ENCODE measurements around the gene ARID3B. TPM values are rescaled to one million over a fixed set of nuclear protein-coding genes. Genes with fewer than 3 reads are reported as not detected.

ARID3B gene
- total RNA-seq, 2 experiments from 2014 or later: 25.0 to 27.9 TPM

DNA sequence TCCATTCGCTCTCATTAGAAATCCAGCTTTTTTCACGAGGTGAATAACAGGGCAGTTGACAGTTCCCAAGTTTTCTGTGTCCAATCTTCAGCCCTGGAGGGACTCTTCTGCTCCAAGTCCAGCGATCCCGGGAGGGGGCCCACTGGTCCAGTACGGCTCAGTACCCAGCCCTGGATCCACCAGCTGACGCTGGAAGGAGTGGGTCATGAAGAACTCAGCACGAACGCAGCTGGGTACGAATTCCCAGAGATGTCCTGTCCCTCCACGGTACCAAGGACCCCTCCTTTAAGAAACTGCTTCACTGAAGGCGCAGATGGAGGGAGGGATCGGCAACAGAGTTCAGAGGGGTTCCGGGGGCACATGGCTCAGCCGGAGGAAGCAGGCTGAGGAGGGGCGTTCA is 58.1 kb downstream of the ARID3B start:
- peaks cover 20% of the 10 kb centered on the region for H3K4me1 Mint-ChIP-seq (ENCODE audit: low read depth)
- Histone ChIP-seq H3K27me3 (ENCODE audit: control insufficient read depth in 1 of 2, insufficient read depth in 2 of 2, low read length in 2 of 2) (no peaks in the 10 kb centered on the region), H3K4me1 (ENCODE audit: insufficient read depth, low read length) (peaks cover 19% of the 10 kb centered on the region), H3K9me3 (ENCODE audit: control insufficient read depth in 1 of 2, insufficient read depth in 1 of 2, low read length in 2 of 2) (no peaks in the 10 kb centered on the region), H3K4me3 (ENCODE audit: low read length) (peak overlapping the region; percentile 65), H3K36me3 (ENCODE audit: insufficient read depth, low read length) (peaks cover 8% of the 10 kb centered on the region), H3K27ac (ENCODE audit: low read depth in 1 of 2, low read length in 2 of 2) (peak overlapping the region; percentile 66 to 76)
- ChIA-PET CTCF (interaction anchor here (1.2 kb wide), 1 partner anchor 22 kb away, joined by 3 read pairs; no protein-coding TSS in a partner anchor), POLR2A (interaction anchor here (1.0 to 2.9 kb wide), 5 partner anchors 13 to 59 kb away, joined by 3 to 44 read pairs (median 7); partner anchors contain the start of gene CLK3)
- ATAC-seq (ENCODE audit: poor library complexity) (no peak), DNase-seq (no peak)
- H3K9me3 Mint-ChIP-seq: no peaks in the 10 kb centered on the region
- TF ChIP-seq, protein P1, sequence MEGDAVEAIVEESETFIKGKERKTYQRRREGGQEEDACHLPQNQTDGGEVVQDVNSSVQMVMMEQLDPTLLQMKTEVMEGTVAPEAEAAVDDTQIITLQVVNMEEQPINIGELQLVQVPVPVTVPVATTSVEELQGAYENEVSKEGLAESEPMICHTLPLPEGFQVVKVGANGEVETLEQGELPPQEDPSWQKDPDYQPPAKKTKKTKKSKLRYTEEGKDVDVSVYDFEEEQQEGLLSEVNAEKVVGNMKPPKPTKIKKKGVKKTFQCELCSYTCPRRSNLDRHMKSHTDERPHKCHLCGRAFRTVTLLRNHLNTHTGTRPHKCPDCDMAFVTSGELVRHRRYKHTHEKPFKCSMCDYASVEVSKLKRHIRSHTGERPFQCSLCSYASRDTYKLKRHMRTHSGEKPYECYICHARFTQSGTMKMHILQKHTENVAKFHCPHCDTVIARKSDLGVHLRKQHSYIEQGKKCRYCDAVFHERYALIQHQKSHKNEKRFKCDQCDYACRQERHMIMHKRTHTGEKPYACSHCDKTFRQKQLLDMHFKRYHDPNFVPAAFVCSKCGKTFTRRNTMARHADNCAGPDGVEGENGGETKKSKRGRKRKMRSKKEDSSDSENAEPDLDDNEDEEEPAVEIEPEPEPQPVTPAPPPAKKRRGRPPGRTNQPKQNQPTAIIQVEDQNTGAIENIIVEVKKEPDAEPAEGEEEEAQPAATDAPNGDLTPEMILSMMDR (IDR thresholded peaks at IDR 0.05): no peak
- intact Hi-C loops (cut with DNase I, micrococcal nuclease): loop anchor here (2.0 kb wide), 2 partner anchors 14 to 56 kb away; no protein-coding TSS in a partner anchor
- peaks cover 26% of the 10 kb centered on the region for H3K36me3 Mint-ChIP-seq (ENCODE audit: low read depth)
- H3K4me3 Mint-ChIP-seq: peak overlapping the region; percentile 99
- H3K27me3 Mint-ChIP-seq: no peaks in the 10 kb centered on the region
- peak overlapping the region; percentile 94 for H3K27ac Mint-ChIP-seq

DNA sequence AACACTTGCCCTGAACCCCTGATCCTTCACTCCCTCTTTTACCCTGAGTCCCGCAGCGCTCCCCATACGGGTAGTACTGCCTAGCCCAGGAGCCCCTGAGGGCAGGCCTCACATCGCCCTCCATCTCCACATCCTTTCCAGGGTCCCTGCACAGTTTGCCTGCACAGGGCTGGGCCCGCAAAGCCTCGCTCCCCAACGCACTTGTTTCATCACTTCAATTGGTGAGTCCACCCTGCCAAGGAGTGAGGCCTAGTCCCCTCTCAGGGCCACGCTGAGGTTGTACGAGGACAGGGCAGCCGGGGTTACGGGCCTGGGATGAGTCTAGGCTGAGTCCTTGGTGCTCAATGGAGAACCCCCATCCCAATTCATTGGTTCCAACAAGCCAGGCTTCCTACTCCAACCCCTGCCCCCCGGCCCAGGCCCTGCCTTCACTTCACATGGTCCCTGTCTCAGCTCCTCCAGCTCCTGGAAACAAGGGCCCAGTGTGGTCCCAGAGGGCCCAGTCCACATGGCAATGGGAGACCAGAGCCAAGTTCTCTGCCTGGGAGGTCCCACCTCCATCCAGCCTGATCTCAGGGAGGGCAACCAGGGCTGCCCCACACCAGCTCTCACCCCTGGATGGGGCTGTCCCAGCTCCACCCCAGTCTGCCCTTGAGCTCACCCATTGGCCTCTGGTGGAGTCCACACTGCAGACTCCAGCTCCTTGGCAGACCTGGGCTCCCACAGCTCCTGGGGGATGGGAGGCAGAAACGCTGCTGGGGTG is 62.2 kb downstream of the ARID3B start:
- H3K9me3 Mint-ChIP-seq: no peaks in the 10 kb centered on the region
- peaks cover 14% of the 10 kb centered on the region for H3K4me1 Mint-ChIP-seq (ENCODE audit: low read depth)
- DNase-seq (no peak), ATAC-seq (ENCODE audit: poor library complexity) (no peak)
- no peaks in the 10 kb centered on the region for H3K9me3 ChIP-seq (ENCODE audit: control insufficient read depth in 1 of 2, insufficient read depth in 1 of 2, low read length in 2 of 2)
- H3K27ac Mint-ChIP-seq: no peak overlapping the region
- no peak overlapping the region for H3K27ac ChIP-seq (ENCODE audit: low read depth in 1 of 2, low read length in 2 of 2)
- intact Hi-C loops (cut with DNase I, micrococcal nuclease): no loop called here
- H3K27me3 ChIP-seq (ENCODE audit: control insufficient read depth in 1 of 2, insufficient read depth in 2 of 2, low read length in 2 of 2): no peaks in the 10 kb centered on the region
- CTCF ChIA-PET: interaction anchor here (1.0 to 1.6 kb wide), 2 partner anchors 11 to 18 kb away, joined by 3 read pairs; no protein-coding TSS in a partner anchor
- no peak overlapping the region for H3K4me3 ChIP-seq (ENCODE audit: low read length)
- H3K4me3 Mint-ChIP-seq: no peak overlapping the region
- peaks cover 15% of the 10 kb centered on the region for H3K4me1 ChIP-seq (ENCODE audit: insufficient read depth, low read length)
- POLR2A ChIA-PET: no interaction called here
- H3K36me3 ChIP-seq (ENCODE audit: insufficient read depth, low read length): no peaks in the 10 kb centered on the region
- TF ChIP-seq, protein P1 (IDR thresholded peaks at IDR 0.05): no peak
- no peaks in the 10 kb centered on the region for H3K27me3 Mint-ChIP-seq
- H3K36me3 Mint-ChIP-seq (ENCODE audit: low read depth): peaks cover 5% of the 10 kb centered on the region

GRCh38 chr15:74603789-74604705 is 63.0 kb downstream of the ARID3B start:
- no peak overlapping the region for H3K27ac ChIP-seq (ENCODE audit: low read depth in 1 of 2, low read length in 2 of 2)
- DNase-seq: no peak
- intact Hi-C loops (cut with DNase I, micrococcal nuclease): no loop called here
- ChIA-PET POLR2A (interaction anchor here (1.2 kb wide), 1 partner anchor 10 kb away, joined by 3 read pairs; no protein-coding TSS in a partner anchor), CTCF (interaction anchor here (1.0 to 1.6 kb wide), 2 partner anchors 10 to 17 kb away, joined by 3 read pairs; no protein-coding TSS in a partner anchor)
- Mint-ChIP-seq H3K36me3 (ENCODE audit: low read depth) (no peaks in the 10 kb centered on the region), H3K27ac (no peak overlapping the region), H3K27me3 (no peaks in the 10 kb centered on the region), H3K4me3 (no peak overlapping the region), H3K9me3 (no peaks in the 10 kb centered on the region), H3K4me1 (ENCODE audit: low read depth) (peaks cover 6% of the 10 kb centered on the region)
- TF ChIP-seq, protein P1 (IDR thresholded peaks at IDR 0.05): no peak
- no peaks in the 10 kb centered on the region for H3K36me3 ChIP-seq (ENCODE audit: insufficient read depth, low read length)
- ATAC-seq (ENCODE audit: poor library complexity): no peak
- no peak overlapping the region for H3K4me3 ChIP-seq (ENCODE audit: low read length)
- H3K9me3 ChIP-seq (ENCODE audit: control insufficient read depth in 1 of 2, insufficient read depth in 1 of 2, low read length in 2 of 2): no peaks in the 10 kb centered on the region
- H3K4me1 ChIP-seq (ENCODE audit: insufficient read depth, low read length): peaks cover 9% of the 10 kb centered on the region
- no peaks in the 10 kb centered on the region for H3K27me3 ChIP-seq (ENCODE audit: control insufficient read depth in 1 of 2, insufficient read depth in 2 of 2, low read length in 2 of 2)
